H1 (cell line): ENCODE measurements around the gene DDX11. TPM values are rescaled to one million over a fixed set of nuclear protein-coding genes. Genes with fewer than 3 reads are reported as not detected.
"Not testable (repeated sequence)": the region's sequence is repeated elsewhere in the genome, so short reads cannot be mapped to it uniquely, and the experiment has no call there.

Experiments
- CTCF ChIA-PET: fragments of 300-600 bp; sonication (Branson Sonifier 250); formaldehyde crosslinking; loops from one replicate; lab custom pipeline; 2021; ENCODE audit not compliant: partially characterized antibody; lab: Charles Lee
- POLR2A ChIA-PET: fragments of 300-600 bp; sonication (Branson Sonifier 250); formaldehyde crosslinking; loops from one replicate; lab custom pipeline; 2021; ENCODE audit warnings: inconsistent platforms; ENCODE audit not compliant: partially characterized antibody; lab: Charles Lee
- DNase-seq, 2 experiments: peaks; one replicate each; pipeline versions ENCODE4 v3.0.0 to v3.0.0-alpha.2; 2010 to 2022; ENCODE audit warnings: low spot score in 2 of 2, low read depth in 1 of 2, mixed read lengths in 1 of 2
- FAIRE-seq: peaks from 2 replicates; lab custom pipeline; 2011; peaks lifted over from hg19 to GRCh38; lab: Jason Lieb, UNC
- H2AFZ ChIP-seq: 2 replicates; pipeline ENCODE4 v1.8.1; 2012; ENCODE audit warnings: low read length, inconsistent platforms
- H2AK5ac ChIP-seq: 2 replicates; pipeline ENCODE4 v1.6.1; 2013; ENCODE audit warnings: low read depth, low read length
- H2BK120ac ChIP-seq: replicated peaks from 2 replicates; pipeline ENCODE3; 2013; ENCODE audit warnings: low read depth, low read length, inconsistent platforms
- H2BK12ac ChIP-seq: 2 replicates; pipeline ENCODE4 v1.6.1; 2013; ENCODE audit warnings: low read depth, low read length
- H2BK15ac ChIP-seq: 2 replicates; pipeline ENCODE4 v1.6.1; 2013; ENCODE audit warnings: low read length
- H2BK20ac ChIP-seq: 2 replicates; pipeline ENCODE4 v1.6.1; 2013; ENCODE audit warnings: low read length
- H2BK5ac ChIP-seq: 2 replicates; pipeline ENCODE4 v1.6.1; 2013; ENCODE audit warnings: low read depth, low read length
- H3K14ac ChIP-seq: 2 replicates; pipeline ENCODE4 v1.6.1; 2013; ENCODE audit warnings: inconsistent platforms; ENCODE audit not compliant: insufficient read length
- H3K18ac ChIP-seq: 2 replicates; pipeline ENCODE4 v1.6.1; 2013; ENCODE audit warnings: low read length; ENCODE audit errors: extremely low read depth
- H3K23ac ChIP-seq: 2 replicates; pipeline ENCODE4 v1.6.1; 2013; ENCODE audit warnings: inconsistent platforms; ENCODE audit not compliant: insufficient read length
- H3K23me2 ChIP-seq: 2 replicates; pipeline ENCODE4 v1.6.1; 2013; ENCODE audit warnings: low read depth, low read length
- H3K27ac ChIP-seq: 2 replicates; pipeline ENCODE4 v1.6.1; 2011; ENCODE audit warnings: low read depth, low read length, inconsistent platforms
- H3K27me3 ChIP-seq, 4 experiments: replicated peaks in 1 of 4; 1 replicate in 1 of 4; 2 replicates in 3 of 4; pipeline versions ENCODE4 v1.6.1 to v1.8.1; 2011 to 2013; ENCODE audit warnings: low read length in 3 of 4, mild to moderate bottlenecking in 3 of 4, inconsistent platforms in 2 of 4, mixed read lengths in 2 of 4, moderate library complexity in 1 of 4; ENCODE audit not compliant: control insufficient read depth in 3 of 4, insufficient read depth in 3 of 4; ENCODE audit errors: extremely low read depth in 1 of 4
- H3K36me3 ChIP-seq, 4 experiments: 2 replicates each; pipeline versions ENCODE4 v1.6.1 to v1.8.1; 2011 to 2013; ENCODE audit warnings: mild to moderate bottlenecking in 4 of 4, low read length in 3 of 4, moderate library complexity in 2 of 4, control low read depth in 1 of 4, inconsistent platforms in 1 of 4; ENCODE audit not compliant: insufficient read depth in 4 of 4, control insufficient read depth in 2 of 4
- H3K4ac ChIP-seq: replicated peaks from 2 replicates; pipeline ENCODE3; 2013; ENCODE audit warnings: low read length, low read depth, mixed read lengths, inconsistent platforms; ENCODE audit not compliant: insufficient read length
- H3K4me1 ChIP-seq, 4 experiments: replicated peaks in 1 of 4; 1 replicate in 1 of 4; 2 replicates in 3 of 4; pipeline versions ENCODE4 v1.6.1 to v1.8.1; 2011 to 2013; ENCODE audit warnings: low read length in 3 of 4, inconsistent platforms in 2 of 4, mixed read lengths in 1 of 4; ENCODE audit not compliant: insufficient read depth in 4 of 4, control insufficient read depth in 3 of 4
- H3K4me2 ChIP-seq, 2 experiments: 2 replicates each; pipeline versions ENCODE4 v1.6.1 to v1.8.1; 2011 to 2013; ENCODE audit warnings: low read depth in 2 of 2, low read length in 2 of 2, control low read depth in 1 of 2, inconsistent platforms in 1 of 2, mild to moderate bottlenecking in 1 of 2; ENCODE audit not compliant: insufficient read depth in 1 of 2
- H3K4me3 ChIP-seq, 4 experiments: fragments of 200-600, 300-600 bp in 1 of 4; sonication (generic), shearing (Covaris generic), sonication (Bioruptor Twin) in 1 of 4; 2 replicates each; pipeline versions ENCODE4 v1.5.1 to v1.8.1; 2011 to 2016; ENCODE audit warnings: low read length in 4 of 4, low read depth in 3 of 4, control low read depth in 2 of 4, inconsistent platforms in 2 of 4, mild to moderate bottlenecking in 2 of 4, mixed read lengths in 1 of 4, moderate library complexity in 1 of 4; ENCODE audit not compliant: insufficient read depth in 2 of 4; ENCODE audit errors: extremely low read depth in 1 of 4
- H3K56ac ChIP-seq: replicated peaks from 2 replicates; pipeline ENCODE3; 2013; ENCODE audit warnings: low read depth, mild to moderate bottlenecking, mixed read lengths, low read length, inconsistent platforms; ENCODE audit not compliant: insufficient read length
- H3K79me1 ChIP-seq: 2 replicates; pipeline ENCODE4 v1.6.1; 2013; ENCODE audit warnings: low read depth, low read length, control low read depth
- H3K79me2 ChIP-seq, 2 experiments: 2 replicates each; pipeline versions ENCODE4 v1.6.1 to v1.8.1; 2012 to 2013; ENCODE audit warnings: low read length in 2 of 2, mild to moderate bottlenecking in 2 of 2, inconsistent platforms in 1 of 2; ENCODE audit not compliant: insufficient read depth in 2 of 2, control insufficient read depth in 1 of 2
- H3K9ac ChIP-seq, 4 experiments: replicated peaks in 1 of 4; 1 replicate in 1 of 4; 2 replicates in 3 of 4; pipeline versions ENCODE4 v1.6.1 to v1.8.1; 2011 to 2013; ENCODE audit warnings: low read depth in 3 of 4, low read length in 3 of 4, control low read depth in 2 of 4, mild to moderate bottlenecking in 2 of 4, moderate library complexity in 2 of 4, inconsistent platforms in 1 of 4; ENCODE audit errors: extremely low read depth in 1 of 4
- H3K9me3 ChIP-seq, 2 experiments: 2 replicates each; pipeline versions ENCODE4 v1.6.1 to v1.8.1; 2012 to 2013; ENCODE audit warnings: mild to moderate bottlenecking in 2 of 2, moderate library complexity in 2 of 2, control low read depth in 1 of 2, inconsistent platforms in 1 of 2, low read depth in 1 of 2, low read length in 1 of 2, mixed read lengths in 1 of 2; ENCODE audit not compliant: insufficient read depth in 2 of 2
- H4K20me1 ChIP-seq, 2 experiments: replicated peaks in 1 of 2; 2 replicates each; pipeline versions ENCODE3 to v1.8.1; 2011 to 2013; ENCODE audit warnings: inconsistent platforms in 2 of 2, low read length in 2 of 2, mild to moderate bottlenecking in 1 of 2; ENCODE audit not compliant: insufficient read depth in 2 of 2, control insufficient read depth in 1 of 2
- H4K5ac ChIP-seq: 2 replicates; pipeline ENCODE4 v1.6.1; 2013; ENCODE audit warnings: low read length, low read depth, mixed read lengths, inconsistent platforms; ENCODE audit not compliant: insufficient read length
- H4K8ac ChIP-seq: 2 replicates; pipeline ENCODE4 v1.8.0; 2013; ENCODE audit warnings: mild to moderate bottlenecking, moderate library complexity, low read length, inconsistent platforms; ENCODE audit not compliant: insufficient read depth; ENCODE audit errors: extremely low read depth
- H4K91ac ChIP-seq: replicated peaks from 2 replicates; pipeline ENCODE3; 2013; ENCODE audit warnings: low read length, mixed read lengths, inconsistent platforms; ENCODE audit not compliant: insufficient read length
- WGBS, 2 experiments: shearing (Covaris generic) in 1 of 2; methylation state at CpG; one replicate each; pipeline versions ENCODE4 v1.1.6 to v1.1.7; 2013 to 2015; ENCODE audit warnings: low lambda C conversion rate in 2 of 2, mixed read lengths in 2 of 2, inconsistent platforms in 1 of 2, low coverage in 1 of 2, missing lambda C conversion rate in 1 of 2; ENCODE audit not compliant: insufficient replicate concordance in 2 of 2, insufficient coverage in 1 of 2, insufficient read length in 1 of 2; ENCODE audit errors: extremely low coverage in 1 of 2, missing lambda C conversion rate in 1 of 2; 5-methylcytosine and 5-hydroxymethylcytosine counted together
- polyA plus RNA-seq, 7 experiments: library from polyadenylated mRNA; depleted of rRNA in 3 of 7; stranded (reverse) in 5 of 7; unstranded in 2 of 7; fragments of >200 nt in 5 of 7; fragments of 200-250 nt in 2 of 7; gene quantifications; 1 replicate in 5 of 7; 2 replicates in 1 of 7; 4 replicates in 1 of 7; pipeline versions ENCODE4 v1.2.1 to v1.2.3, GENCODE V29; 2011 to 2013; ENCODE audit warnings: missing spikeins in 2 of 7, mixed read lengths in 2 of 7
- total RNA-seq: library from RNA; stranded (reverse); fragmentation: NEBNext Ultra II Directional; extraction: Animal tissue kit (Norgen Biotek cat#: 25700); gene quantifications from 2 replicates; pipeline ENCODE4 v1.2.1, GENCODE V29; 2021

Gene DDX11
- total and polyA plus RNA-seq, 2 of the 8 experiments (the other 6 are each of a cell fraction or from before 2014, with no cell fraction given) = 61.6 to 141 TPM

GRCh38 chr12:31097819-31098218 is 24.2 kb downstream of the DDX11 start:
- H3K4ac ChIP-seq, H4K91ac ChIP-seq, H3K79me1 ChIP-seq, FAIRE-seq, DNase-seq, H3K9ac ChIP-seq, H3K4me3 ChIP-seq, H4K20me1 ChIP-seq, CTCF ChIA-PET, H3K9me3 ChIP-seq, H3K18ac ChIP-seq, H3K23ac ChIP-seq, POLR2A ChIA-PET, H3K79me2 ChIP-seq, H3K4me2 ChIP-seq, H3K27me3 ChIP-seq, H2BK12ac ChIP-seq, H3K27ac ChIP-seq, H2BK5ac ChIP-seq, H3K4me1 ChIP-seq, H2BK120ac ChIP-seq, H3K56ac ChIP-seq, H3K23me2 ChIP-seq, H4K8ac ChIP-seq, H3K14ac ChIP-seq, H2AFZ ChIP-seq, H2AK5ac ChIP-seq, H4K5ac ChIP-seq, H2BK15ac ChIP-seq, H2BK20ac ChIP-seq: not testable (repeated sequence)
- 69% methylated on average over 7 of the region's 8 CpGs; no CpG with 5 or more reads in 1 of the 2 experiments for WGBS, 2 experiments
- H3K36me3 ChIP-seq = peaks cover 5 to 35% (median 14%) of the 10 kb centered on the region in 4 experiments; a peak in 6 of 8 replicates

GRCh38 chr12:31098363-31098762 is 24.7 kb downstream of the DDX11 start:
- POLR2A ChIA-PET, H3K27me3 ChIP-seq, H3K4me3 ChIP-seq: not testable (repeated sequence)

More at GRCh38 chr12:31098363-31098762, 24.7 kb downstream of the DDX11 start:
- H3K79me1 ChIP-seq, H3K56ac ChIP-seq, H4K5ac ChIP-seq, H3K4ac ChIP-seq, H2AFZ ChIP-seq, H2BK20ac ChIP-seq, H3K18ac ChIP-seq, H3K23ac ChIP-seq, H3K4me2 ChIP-seq, H4K8ac ChIP-seq, H3K23me2 ChIP-seq, FAIRE-seq, H3K9me3 ChIP-seq, H2AK5ac ChIP-seq, H2BK5ac ChIP-seq, H2BK15ac ChIP-seq, H3K27ac ChIP-seq, H3K9ac ChIP-seq, H3K79me2 ChIP-seq, H4K20me1 ChIP-seq, DNase-seq, CTCF ChIA-PET, H2BK120ac ChIP-seq, H3K4me1 ChIP-seq, H3K14ac ChIP-seq, H4K91ac ChIP-seq, H2BK12ac ChIP-seq: not testable (repeated sequence)
- peaks cover 5 to 34% (median 15%) of the 10 kb centered on the region in 4 experiments; a peak in 6 of 8 replicates for H3K36me3 ChIP-seq
- 81% methylated on average over 3 of the region's 5 CpGs; no CpG with 5 or more reads in 1 of the 2 experiments for WGBS, 2 experiments
